SH-SY5Y (cell line): ENCODE results near the gene SLC39A13.

ENCODE experiments used
- GATA2 ChIP-seq: IDR thresholded peaks from 2 replicates; pipeline ENCODE4 v1.6.1; 2011; ENCODE audit warnings: mild to moderate bottlenecking, low read depth, low read length
- GATA3 ChIP-seq: IDR thresholded peaks from 2 replicates; pipeline ENCODE4 v1.6.1; 2011; ENCODE audit warnings: low read depth, mild to moderate bottlenecking, low read length, moderate library complexity

DNA sequence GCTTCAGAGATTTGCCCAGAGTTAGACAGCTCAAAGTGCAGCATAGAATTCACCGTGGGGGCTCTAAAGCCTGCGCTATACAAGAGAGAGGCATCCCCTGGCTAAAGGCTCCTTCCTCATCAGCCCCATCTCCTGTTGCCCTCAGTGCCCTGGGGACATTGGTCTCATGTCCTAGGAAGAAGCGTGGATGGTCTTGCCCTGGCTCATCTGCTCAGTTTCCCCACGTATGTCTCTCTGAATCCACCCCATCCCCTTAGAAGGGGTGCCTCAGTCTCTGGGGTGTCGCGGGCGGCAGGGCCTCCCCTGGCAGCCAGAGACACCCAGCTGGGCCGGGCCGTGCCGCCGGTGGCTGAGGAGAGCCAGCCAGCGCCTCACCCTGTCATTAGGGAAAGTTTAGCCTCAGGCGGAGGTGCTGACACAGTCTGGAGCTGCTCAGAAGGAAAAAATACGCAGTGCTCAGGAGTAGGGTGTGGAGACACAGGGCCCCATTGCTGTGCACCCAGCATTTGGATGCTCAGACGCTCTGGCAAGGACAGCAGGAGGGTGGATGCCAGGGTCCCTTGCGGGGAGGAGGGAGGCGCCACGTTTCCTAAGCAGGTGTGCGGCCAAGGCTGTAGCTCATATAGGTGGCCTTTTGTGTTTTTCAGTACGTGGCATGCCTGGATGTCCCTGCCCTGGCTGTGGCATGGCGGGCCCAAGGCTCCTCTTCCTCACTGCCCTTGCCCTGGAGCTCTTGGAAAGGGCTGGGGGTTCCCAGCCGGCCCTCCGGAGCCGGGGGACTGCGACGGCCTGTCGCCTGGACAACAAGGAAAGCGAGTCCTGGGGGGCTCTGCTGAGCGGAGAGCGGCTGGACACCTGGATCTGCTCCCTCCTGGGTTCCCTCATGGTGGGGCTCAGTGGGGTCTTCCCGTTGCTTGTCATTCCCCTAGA, 1.3 kb downstream of the SLC39A13 start:
- TF ChIP-seq GATA3 (no peak), GATA2 (no peak)
